Measurements from ENCODE around the gene LRBA. TPM values are rescaled to one million over a fixed set of nuclear protein-coding genes. Genes with fewer than 3 reads are reported as not detected.
"Not testable (repeated sequence)": the region's sequence is repeated elsewhere in the genome, so short reads cannot be mapped to it uniquely, and the experiment has no call there.

Gene LRBA
- total and polyA plus RNA-seq, 4 experiments from 2014 or later: 17.1 to 64.5 (median 45.4) TPM

DNA sequence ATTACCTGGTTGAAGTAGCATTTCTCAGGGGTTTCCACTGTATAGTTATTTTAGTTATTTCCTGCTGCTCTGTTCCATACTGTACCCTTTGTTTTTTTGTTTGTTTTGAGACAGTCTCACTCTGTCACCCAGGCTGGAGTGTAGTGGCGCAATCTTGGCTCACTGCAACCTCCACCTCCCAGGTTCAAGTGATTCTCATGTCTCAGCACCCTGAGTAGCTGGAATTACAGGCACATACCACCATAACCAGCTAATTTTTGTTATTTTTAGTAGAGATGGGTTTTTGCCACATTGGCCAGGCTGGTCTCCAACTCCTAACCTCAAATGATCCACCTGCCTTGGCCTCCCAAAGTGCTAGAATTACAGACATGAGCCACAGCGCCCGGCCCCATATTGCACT, 457.3 kb downstream of the LRBA start:
- H3K27ac ChIP-seq (ENCODE audit: low read depth, low read length); intact Hi-C loops (cut with micrococcal nuclease); H3K36me3 ChIP-seq (ENCODE audit: insufficient read depth, low read length); H3K4me3 Mint-ChIP-seq; CTCF ChIA-PET (ENCODE audit: partially characterized antibody); POLR2A ChIA-PET (ENCODE audit: partially characterized antibody); H3K27me3 ChIP-seq (ENCODE audit: insufficient read depth, low read length); H3K27ac Mint-ChIP-seq; DNase-seq; H3K4me1 Mint-ChIP-seq; H3K27me3 Mint-ChIP-seq; H3K9me3 ChIP-seq (ENCODE audit: control insufficient read depth in 1 of 2, low read length in 2 of 2); H3K4me3 ChIP-seq (ENCODE audit: low read length in 2 of 2); H3K4me1 ChIP-seq (ENCODE audit: insufficient read depth, low read length): not testable (repeated sequence)
- peaks cover 6 to 12% (median 8%) of the 10 kb centered on the region in 8 donors for H3K9me3 Mint-ChIP-seq
- H3K36me3 Mint-ChIP-seq: peaks cover 30 to 50% of the 10 kb centered on the region in 2 donors

DNA sequence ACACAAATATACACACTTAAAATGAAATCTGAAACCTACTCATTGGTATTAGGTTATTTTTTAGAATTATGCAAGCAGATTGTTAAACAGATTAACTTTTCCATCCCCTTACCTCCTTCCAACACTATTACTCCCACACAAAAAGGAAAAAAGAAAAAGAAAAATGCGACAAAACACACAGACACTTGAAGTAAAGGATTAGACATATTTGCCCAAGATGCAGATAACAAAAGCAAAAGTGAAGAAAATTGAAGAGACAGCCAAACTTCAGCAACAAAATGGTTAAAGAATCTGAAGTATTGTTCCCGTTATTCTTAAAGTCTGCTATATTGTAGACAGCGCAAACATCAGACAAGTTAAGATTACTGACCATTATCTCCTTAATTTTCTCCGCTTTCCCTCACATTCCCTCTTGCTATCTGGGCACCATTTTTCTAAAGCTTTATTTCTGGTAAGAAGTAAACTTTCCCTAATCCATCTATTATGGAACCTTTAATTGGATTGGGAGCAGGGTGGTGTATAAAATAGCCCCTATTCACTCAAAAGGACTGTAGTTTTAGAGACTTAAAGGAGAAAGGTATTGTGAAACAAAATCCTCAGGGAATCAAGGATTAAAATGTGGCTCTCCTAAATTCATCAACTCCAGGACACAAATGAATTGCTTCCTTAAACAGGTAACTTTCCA, 467.8 kb downstream of the LRBA start:
- POLR2A ChIA-PET (ENCODE audit: partially characterized antibody): no interaction called here
- Mint-ChIP-seq H3K36me3 (peaks cover 3 to 9% of the 10 kb centered on the region in 2 donors), H3K27ac (no peak overlapping the region), H3K27me3 (no peaks in the 10 kb centered on the region), H3K4me1 (peaks cover 0 to 4% (median 2%) of the 10 kb centered on the region in 4 donors), H3K4me3 (no peak overlapping the region), H3K9me3 (no peaks in the 10 kb centered on the region)
- Histone ChIP-seq H3K27me3 (ENCODE audit: insufficient read depth, low read length) (no peaks in the 10 kb centered on the region), H3K9me3 (ENCODE audit: control insufficient read depth in 1 of 2, low read length in 2 of 2) (no peaks in the 10 kb centered on the region), H3K4me3 (ENCODE audit: low read length in 2 of 2) (no peak overlapping the region), H3K36me3 (ENCODE audit: insufficient read depth, low read length) (no peaks in the 10 kb centered on the region), H3K4me1 (ENCODE audit: insufficient read depth, low read length) (no peaks in the 10 kb centered on the region), H3K27ac (ENCODE audit: low read depth, low read length) (no peak overlapping the region)
- intact Hi-C loops (cut with micrococcal nuclease): no loop called here
- DNase-seq: no peak
- CTCF ChIA-PET (ENCODE audit: partially characterized antibody): no interaction called here

DNA sequence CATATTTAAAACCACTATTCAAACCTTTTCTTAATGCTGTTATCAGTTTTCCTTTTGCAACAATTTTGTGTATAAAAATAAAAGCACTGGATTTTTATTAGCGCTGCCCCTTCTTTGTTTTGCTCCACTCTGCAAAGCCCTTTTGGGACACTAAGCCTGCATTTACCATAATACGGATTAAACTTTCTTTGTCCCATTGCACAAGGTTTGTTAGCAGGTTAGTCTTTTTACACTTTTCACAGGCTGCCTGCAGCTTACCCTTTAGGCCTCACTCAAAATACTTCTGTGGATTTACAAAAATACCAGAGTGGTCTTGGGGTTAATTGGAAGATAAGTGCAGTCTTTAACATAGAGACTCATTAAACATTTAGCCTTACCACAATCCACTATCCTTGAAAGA, 468.8 kb downstream of the LRBA start:
- Histone ChIP-seq H3K4me1 (ENCODE audit: insufficient read depth, low read length) (no peaks in the 10 kb centered on the region), H3K4me3 (ENCODE audit: low read length in 2 of 2) (no peak overlapping the region), H3K27ac (ENCODE audit: low read depth, low read length) (no peak overlapping the region), H3K36me3 (ENCODE audit: insufficient read depth, low read length) (no peaks in the 10 kb centered on the region), H3K9me3 (ENCODE audit: control insufficient read depth in 1 of 2, low read length in 2 of 2) (no peaks in the 10 kb centered on the region), H3K27me3 (ENCODE audit: insufficient read depth, low read length) (no peaks in the 10 kb centered on the region)
- ChIA-PET POLR2A (ENCODE audit: partially characterized antibody) (no interaction called here), CTCF (ENCODE audit: partially characterized antibody) (no interaction called here)
- Mint-ChIP-seq H3K27me3 (no peaks in the 10 kb centered on the region), H3K9me3 (no peaks in the 10 kb centered on the region), H3K36me3 (peaks cover 0 to 4% of the 10 kb centered on the region in 2 donors), H3K4me1 (peaks cover 0 to 4% (median 2%) of the 10 kb centered on the region in 4 donors), H3K27ac (no peak overlapping the region), H3K4me3 (no peak overlapping the region)
- intact Hi-C loops (cut with micrococcal nuclease): no loop called here
- no peak for DNase-seq

DNA sequence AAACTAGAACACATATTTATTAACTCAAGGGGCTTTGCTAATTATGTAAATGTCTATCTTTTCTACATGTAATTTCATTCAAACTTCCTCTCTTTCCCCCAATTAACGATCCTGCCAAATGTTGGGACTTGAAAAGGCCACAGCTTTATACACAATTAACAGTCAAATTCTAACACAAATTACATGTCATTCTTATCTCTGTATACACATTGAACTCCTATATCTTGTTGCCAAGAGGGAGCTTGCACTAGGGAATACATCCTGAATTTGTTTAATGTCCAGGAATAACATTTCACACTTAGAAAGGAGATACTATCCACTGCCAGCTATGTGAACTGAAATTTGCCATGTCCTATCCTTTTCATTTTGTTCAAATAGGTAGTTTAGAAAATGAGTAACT, 472.0 kb downstream of the LRBA start:
- Histone ChIP-seq H3K4me3 (ENCODE audit: low read length in 2 of 2) (no peak overlapping the region), H3K36me3 (ENCODE audit: insufficient read depth, low read length) (no peaks in the 10 kb centered on the region), H3K4me1 (ENCODE audit: insufficient read depth, low read length) (no peaks in the 10 kb centered on the region), H3K27ac (ENCODE audit: low read depth, low read length) (no peak overlapping the region), H3K27me3 (ENCODE audit: insufficient read depth, low read length) (no peaks in the 10 kb centered on the region), H3K9me3 (ENCODE audit: control insufficient read depth in 1 of 2, low read length in 2 of 2) (no peaks in the 10 kb centered on the region)
- Mint-ChIP-seq H3K4me1 (peaks cover 0 to 4% (median 2%) of the 10 kb centered on the region in 4 donors), H3K4me3 (no peak overlapping the region), H3K27ac (no peak overlapping the region), H3K36me3 (peaks cover 0 to 10% of the 10 kb centered on the region in 2 donors), H3K27me3 (no peaks in the 10 kb centered on the region), H3K9me3 (no peaks in the 10 kb centered on the region)
- intact Hi-C loops (cut with micrococcal nuclease): no loop called here
- no peak for DNase-seq
- POLR2A ChIA-PET (ENCODE audit: partially characterized antibody): no interaction called here
- CTCF ChIA-PET (ENCODE audit: partially characterized antibody): no interaction called here

DNA sequence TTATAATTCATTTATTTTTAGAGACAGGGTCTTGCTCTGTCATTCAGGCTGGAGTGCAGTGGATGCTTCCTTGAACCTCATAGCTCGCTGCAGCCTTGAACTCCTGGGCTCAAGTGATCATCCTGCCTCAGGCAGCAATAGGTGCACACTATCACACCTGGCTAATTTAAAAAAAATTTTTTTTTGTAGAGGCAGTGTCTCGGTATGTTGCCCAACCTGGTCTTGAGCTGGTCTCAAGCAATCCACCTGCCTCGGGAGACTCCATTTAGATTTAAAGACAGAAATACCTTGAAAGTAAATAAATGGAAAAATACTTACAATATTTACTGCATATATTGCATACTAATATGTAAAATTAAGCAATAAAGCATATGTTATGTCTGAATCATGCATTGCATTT, 473.4 kb downstream of the LRBA start:
- no peaks in the 10 kb centered on the region for H3K4me1 ChIP-seq (ENCODE audit: insufficient read depth, low read length)
- H3K27me3 ChIP-seq (ENCODE audit: insufficient read depth, low read length): no peaks in the 10 kb centered on the region
- no peak overlapping the region for H3K27ac ChIP-seq (ENCODE audit: low read depth, low read length)
- H3K27ac Mint-ChIP-seq: no peak overlapping the region
- H3K9me3 ChIP-seq (ENCODE audit: control insufficient read depth in 1 of 2, low read length in 2 of 2): no peaks in the 10 kb centered on the region
- H3K9me3 Mint-ChIP-seq: no peaks in the 10 kb centered on the region
- H3K27me3 Mint-ChIP-seq: no peaks in the 10 kb centered on the region
- no peak for DNase-seq
- H3K4me1 Mint-ChIP-seq: peaks cover 0 to 7% (median 4%) of the 10 kb centered on the region in 4 donors
- no peak overlapping the region for H3K4me3 ChIP-seq (ENCODE audit: low read length in 2 of 2)
- H3K36me3 Mint-ChIP-seq: peaks cover 0 to 13% of the 10 kb centered on the region in 2 donors
- intact Hi-C loops (cut with micrococcal nuclease): no loop called here
- H3K36me3 ChIP-seq (ENCODE audit: insufficient read depth, low read length): no peaks in the 10 kb centered on the region
- POLR2A ChIA-PET (ENCODE audit: partially characterized antibody): no interaction called here
- CTCF ChIA-PET (ENCODE audit: partially characterized antibody): interaction anchor here (1.3 kb wide), 1 partner anchor 8 kb away, joined by 3 read pairs; no protein-coding TSS in a partner anchor
- no peak overlapping the region for H3K4me3 Mint-ChIP-seq

DNA sequence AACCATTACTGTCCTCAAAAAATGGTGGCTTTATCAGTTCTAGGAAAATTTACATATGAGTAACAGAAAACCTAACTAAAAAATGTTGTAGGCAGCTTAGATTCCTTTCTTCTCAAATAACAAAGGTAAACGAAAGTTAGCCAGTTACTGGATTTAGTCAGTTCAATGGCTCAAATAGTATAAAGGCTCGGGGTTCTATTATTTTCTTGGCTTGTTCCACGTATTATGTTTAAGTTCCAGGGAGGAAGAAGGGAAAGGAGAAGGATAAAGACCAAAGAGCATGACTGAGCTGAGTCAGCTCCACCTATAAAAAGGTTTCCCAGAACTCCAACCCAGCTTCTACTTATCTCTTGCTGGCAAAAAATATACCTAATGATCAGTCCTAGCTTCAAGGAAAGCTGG, 474.1 kb downstream of the LRBA start:
- Histone ChIP-seq H3K36me3 (ENCODE audit: insufficient read depth, low read length) (no peaks in the 10 kb centered on the region), H3K9me3 (ENCODE audit: control insufficient read depth in 1 of 2, low read length in 2 of 2) (no peaks in the 10 kb centered on the region), H3K27me3 (ENCODE audit: insufficient read depth, low read length) (no peaks in the 10 kb centered on the region), H3K27ac (ENCODE audit: low read depth, low read length) (no peak overlapping the region), H3K4me3 (ENCODE audit: low read length in 2 of 2) (no peak overlapping the region), H3K4me1 (ENCODE audit: insufficient read depth, low read length) (no peaks in the 10 kb centered on the region)
- intact Hi-C loops (cut with micrococcal nuclease): no loop called here
- Mint-ChIP-seq H3K4me1 (peaks cover 0 to 8% (median 4%) of the 10 kb centered on the region in 4 donors), H3K36me3 (peaks cover 0 to 13% of the 10 kb centered on the region in 2 donors), H3K27me3 (no peaks in the 10 kb centered on the region), H3K27ac (no peak overlapping the region), H3K4me3 (no peak overlapping the region), H3K9me3 (no peaks in the 10 kb centered on the region)
- no peak for DNase-seq
- CTCF ChIA-PET (ENCODE audit: partially characterized antibody): no interaction called here
- POLR2A ChIA-PET (ENCODE audit: partially characterized antibody): no interaction called here

DNA sequence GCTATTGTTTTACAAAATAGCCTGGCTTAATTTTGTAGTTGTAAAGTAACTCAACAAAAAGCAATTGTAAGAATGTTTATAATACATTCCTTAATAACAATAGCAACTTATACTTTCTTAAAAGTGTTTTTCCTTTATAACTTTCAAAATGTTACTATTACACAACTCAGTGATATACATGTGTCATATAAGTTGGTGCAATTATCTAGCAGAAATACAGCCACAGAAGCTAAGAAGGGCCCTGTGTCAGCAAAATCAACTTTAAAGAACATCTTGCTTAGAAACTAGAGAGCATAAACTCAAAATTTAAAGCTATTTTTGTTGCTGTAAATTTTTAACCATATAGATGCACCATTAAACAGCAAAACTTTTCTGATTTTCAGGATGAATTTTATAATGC, 474.5 kb downstream of the LRBA start:
- H3K4me3 Mint-ChIP-seq: no peak overlapping the region
- H3K4me1 Mint-ChIP-seq: peaks cover 0 to 8% (median 4%) of the 10 kb centered on the region in 4 donors
- Histone ChIP-seq H3K27me3 (ENCODE audit: insufficient read depth, low read length) (no peaks in the 10 kb centered on the region), H3K36me3 (ENCODE audit: insufficient read depth, low read length) (no peaks in the 10 kb centered on the region), H3K9me3 (ENCODE audit: control insufficient read depth in 1 of 2, low read length in 2 of 2) (no peaks in the 10 kb centered on the region), H3K4me3 (ENCODE audit: low read length in 2 of 2) (no peak overlapping the region), H3K27ac (ENCODE audit: low read depth, low read length) (no peak overlapping the region), H3K4me1 (ENCODE audit: insufficient read depth, low read length) (no peaks in the 10 kb centered on the region)
- intact Hi-C loops (cut with micrococcal nuclease): no loop called here
- no peak for DNase-seq
- H3K9me3 Mint-ChIP-seq: no peaks in the 10 kb centered on the region
- H3K27me3 Mint-ChIP-seq: no peaks in the 10 kb centered on the region
- no peak overlapping the region for H3K27ac Mint-ChIP-seq
- POLR2A ChIA-PET (ENCODE audit: partially characterized antibody): no interaction called here
- CTCF ChIA-PET (ENCODE audit: partially characterized antibody): no interaction called here
- peaks cover 0 to 13% of the 10 kb centered on the region in 2 donors for H3K36me3 Mint-ChIP-seq

DNA sequence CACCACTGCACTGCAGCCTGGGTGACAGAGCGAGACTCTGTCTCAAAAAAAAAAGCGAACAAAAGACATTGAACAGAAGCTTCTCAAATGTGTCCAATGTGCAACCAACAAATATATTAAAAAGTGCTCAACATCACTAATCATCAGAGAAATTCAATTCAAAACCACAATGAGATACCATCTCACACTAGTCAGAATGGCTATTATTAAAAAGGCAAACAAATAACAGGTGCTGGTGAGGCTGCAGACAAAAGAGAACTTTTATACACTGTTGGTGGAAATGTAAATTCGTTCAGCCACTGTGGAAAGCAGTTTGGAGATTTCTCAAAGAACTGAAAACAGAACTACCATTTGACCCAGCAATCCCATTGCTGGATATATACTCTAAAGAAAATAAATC, 477.2 kb downstream of the LRBA start:
- intact Hi-C loops (cut with micrococcal nuclease); H3K4me1 Mint-ChIP-seq; H3K36me3 ChIP-seq (ENCODE audit: insufficient read depth, low read length); DNase-seq; POLR2A ChIA-PET (ENCODE audit: partially characterized antibody); H3K27me3 Mint-ChIP-seq; H3K4me1 ChIP-seq (ENCODE audit: insufficient read depth, low read length); H3K4me3 ChIP-seq (ENCODE audit: low read length in 2 of 2); H3K9me3 ChIP-seq (ENCODE audit: control insufficient read depth in 1 of 2, low read length in 2 of 2); H3K27ac Mint-ChIP-seq; H3K9me3 Mint-ChIP-seq; H3K4me3 Mint-ChIP-seq; CTCF ChIA-PET (ENCODE audit: partially characterized antibody); H3K27ac ChIP-seq (ENCODE audit: low read depth, low read length); H3K27me3 ChIP-seq (ENCODE audit: insufficient read depth, low read length): not testable (repeated sequence)
- peaks cover 0 to 13% of the 10 kb centered on the region in 2 donors for H3K36me3 Mint-ChIP-seq
